Hepatocyte (in vitro differentiated cells): ENCODE results near the gene CA11. TPM values are rescaled to one million over a fixed set of nuclear protein-coding genes. Genes with fewer than 3 reads are reported as not detected.
A peak's percentile ranks its signal among the peaks of the same experiment; 100 is the strongest.

Experiments
- DNase-seq: peaks from one replicate; pipeline ENCODE4 v3.0.0-alpha.2; 2016; ENCODE audit warnings: low spot score
- H2AFZ ChIP-seq: fragments of 200-600 bp; sonication (generic); 2 replicates; pipeline ENCODE4 v1.6.0; 2016; ENCODE audit warnings: antibody characterized with exemption, mild to moderate bottlenecking
- H3K27ac ChIP-seq: fragments of 200-600 bp; sonication (generic); 2 replicates; pipeline ENCODE4 v1.5.1; 2016; ENCODE audit warnings: mild to moderate bottlenecking
- H3K27me3 ChIP-seq: fragments of 200-600 bp; sonication (generic); 2 replicates; pipeline ENCODE4 v1.6.1; 2016
- H3K36me3 ChIP-seq: fragments of 200-600 bp; sonication (generic); replicated peaks from 2 replicates; pipeline ENCODE4 v1.5.1; 2016; ENCODE audit warnings: low read depth; ENCODE audit not compliant: insufficient read depth
- H3K4me1 ChIP-seq: fragments of 200-600 bp; sonication (generic); 2 replicates; pipeline ENCODE4 v1.5.1; 2016; ENCODE audit warnings: mild to moderate bottlenecking, moderate library complexity; ENCODE audit not compliant: insufficient read depth
- H3K4me2 ChIP-seq: fragments of 200-600 bp; sonication (generic); 2 replicates; pipeline ENCODE4 v1.6.0; 2016
- H3K4me3 ChIP-seq: fragments of 200-600 bp; sonication (generic); 2 replicates; pipeline ENCODE4 v1.5.1; 2016; ENCODE audit warnings: mild to moderate bottlenecking
- H3K79me2 ChIP-seq: fragments of 200-600 bp; sonication (generic); 2 replicates; pipeline ENCODE4 v1.6.0; 2017; ENCODE audit warnings: mild to moderate bottlenecking
- H3K9me2 ChIP-seq: fragments of 200-600 bp; sonication (generic); replicated peaks from 2 replicates; pipeline ENCODE4 v1.6.0; 2017; ENCODE audit warnings: mild to moderate bottlenecking; ENCODE audit not compliant: insufficient read depth
- H3K9me3 ChIP-seq: fragments of 200-600 bp; sonication (generic); 2 replicates; pipeline ENCODE4 v1.5.1; 2016; ENCODE audit warnings: low read depth, mild to moderate bottlenecking
- H4K20me1 ChIP-seq: fragments of 200-600 bp; sonication (generic); 2 replicates; pipeline ENCODE4 v1.6.0; 2016; ENCODE audit warnings: mild to moderate bottlenecking; ENCODE audit not compliant: insufficient read depth, poor library complexity, severe bottlenecking
- EZH2 ChIP-seq: fragments of 200-600 bp; sonication (generic); IDR thresholded peaks from 2 replicates; pipeline ENCODE4 v1.6.1; 2016; ENCODE audit warnings: antibody characterized with exemption, mild to moderate bottlenecking, borderline replicate concordance
- EZH2phosphoT487 ChIP-seq: fragments of 200-600 bp; sonication (generic); IDR thresholded peaks from one replicate; pipeline ENCODE4 v1.6.1; 2018; ENCODE audit warnings: antibody characterized with exemption, mild to moderate bottlenecking, low read depth, moderate library complexity; ENCODE audit not compliant: unreplicated experiment, severe bottlenecking
- WGBS: methylation state at CpG from one replicate; pipeline ENCODE4 v1.1.6; 2016; ENCODE audit warnings: low lambda C conversion rate; ENCODE audit errors: missing lambda C conversion rate; 5-methylcytosine and 5-hydroxymethylcytosine counted together
- polyA plus RNA-seq: library from polyadenylated mRNA; unstranded; fragments of >200 nt; fragmentation: Nextera tagmentation; extraction: Ambion mirVana; gene quantifications from 2 replicates; pipeline ENCODE4 v1.2.1, GENCODE V29; 2016
- total RNA-seq: library from RNA; depleted of rRNA; stranded (reverse); fragments of >200 nt; gene quantifications from 2 replicates; pipeline ENCODE4 v1.2.3, GENCODE V29; 2014
- TF ChIP-seq, protein P1 (sequence below): fragments of 200-600 bp; sonication (generic); IDR thresholded peaks from 2 replicates; pipeline ENCODE4 v1.5.1; 2016; ENCODE audit warnings: antibody characterized with exemption, mild to moderate bottlenecking; ENCODE audit not compliant: poor library complexity

CA11 gene
- total and polyA plus RNA-seq, 2 experiments from 2014 or later, result 12.0 to 43.6 TPM

- DNase-seq, result peak; percentile 96
- Histone ChIP-seq H3K9me2 (no peaks in the 10 kb centered on the region), H3K9me3 (no peaks in the 10 kb centered on the region), H3K4me3 (no peak overlapping the region), H3K4me1 (no peaks in the 10 kb centered on the region), H3K36me3 (no peaks in the 10 kb centered on the region), H3K4me2 (peak overlapping the region; percentile 80), H2AFZ (peak overlapping the region; percentile 67), H3K27me3 (no peaks in the 10 kb centered on the region), H3K27ac (no peak overlapping the region), H3K79me2 (no peaks in the 10 kb centered on the region), H4K20me1 (no peaks in the 10 kb centered on the region)
- TF ChIP-seq, protein P1, sequence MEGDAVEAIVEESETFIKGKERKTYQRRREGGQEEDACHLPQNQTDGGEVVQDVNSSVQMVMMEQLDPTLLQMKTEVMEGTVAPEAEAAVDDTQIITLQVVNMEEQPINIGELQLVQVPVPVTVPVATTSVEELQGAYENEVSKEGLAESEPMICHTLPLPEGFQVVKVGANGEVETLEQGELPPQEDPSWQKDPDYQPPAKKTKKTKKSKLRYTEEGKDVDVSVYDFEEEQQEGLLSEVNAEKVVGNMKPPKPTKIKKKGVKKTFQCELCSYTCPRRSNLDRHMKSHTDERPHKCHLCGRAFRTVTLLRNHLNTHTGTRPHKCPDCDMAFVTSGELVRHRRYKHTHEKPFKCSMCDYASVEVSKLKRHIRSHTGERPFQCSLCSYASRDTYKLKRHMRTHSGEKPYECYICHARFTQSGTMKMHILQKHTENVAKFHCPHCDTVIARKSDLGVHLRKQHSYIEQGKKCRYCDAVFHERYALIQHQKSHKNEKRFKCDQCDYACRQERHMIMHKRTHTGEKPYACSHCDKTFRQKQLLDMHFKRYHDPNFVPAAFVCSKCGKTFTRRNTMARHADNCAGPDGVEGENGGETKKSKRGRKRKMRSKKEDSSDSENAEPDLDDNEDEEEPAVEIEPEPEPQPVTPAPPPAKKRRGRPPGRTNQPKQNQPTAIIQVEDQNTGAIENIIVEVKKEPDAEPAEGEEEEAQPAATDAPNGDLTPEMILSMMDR, result peak; percentile 99
- TF ChIP-seq EZH2 (no peak), EZH2phosphoT487 (no peak)
- WGBS, result 15% methylated on average over 14 of the region's 36 CpGs
These were observed 57.2 kb downstream of the CA11 start for GRCh38 chr19:48588670-48589401.

Other genes starting within 250 kb of the CA11 start
- gene GRWD1, start 200.2 kb downstream of the CA11 start, total RNA-seq, result 25.2 and 25.9 TPM in 2 replicates
- 33.1 and 36.6 TPM in 2 replicates for gene GRWD1, start 200.2 kb downstream of the CA11 start, polyA plus RNA-seq
- 0.12 and 0.70 TPM in 2 replicates for gene KCNJ14, start 190.6 kb downstream of the CA11 start, total RNA-seq
- gene KCNJ14, start 190.6 kb downstream of the CA11 start, polyA plus RNA-seq, result 0.32 and 1.1 TPM in 2 replicates
- gene CYTH2, start 176.8 kb downstream of the CA11 start, total RNA-seq, result 63.1 and 69.6 TPM in 2 replicates
- gene CYTH2, start 176.8 kb downstream of the CA11 start, polyA plus RNA-seq, result 80.1 and 106 TPM in 2 replicates
- gene LMTK3, start 134.4 kb downstream of the CA11 start, total RNA-seq, result 2.1 and 3.7 TPM in 2 replicates
- 1.3 and 2.1 TPM in 2 replicates for gene LMTK3, start 134.4 kb downstream of the CA11 start, polyA plus RNA-seq
- not detected in 2 replicates for gene SULT2B1, start 94.0 kb downstream of the CA11 start, total RNA-seq
- 0.43 and 0.79 TPM in 2 replicates for gene SULT2B1, start 94.0 kb downstream of the CA11 start, polyA plus RNA-seq
- gene SPACA4, start 39.4 kb downstream of the CA11 start, total RNA-seq, result not detected in 2 replicates
- 0.30 TPM in 1 of 2 replicates, not detected in the other for gene SPACA4, start 39.4 kb downstream of the CA11 start, polyA plus RNA-seq
- gene FAM83E, start 31.1 kb downstream of the CA11 start, total RNA-seq, result 13.8 and 22.2 TPM in 2 replicates
- 12.4 and 16.1 TPM in 2 replicates for gene FAM83E, start 31.1 kb downstream of the CA11 start, polyA plus RNA-seq
- 1,372 and 1,462 TPM in 2 replicates for gene RPL18, start 27.0 kb downstream of the CA11 start, total RNA-seq
- 616 and 623 TPM in 2 replicates for gene RPL18, start 27.0 kb downstream of the CA11 start, polyA plus RNA-seq
- gene SPHK2, start 26.7 kb downstream of the CA11 start, total RNA-seq, result 45.2 and 56.7 TPM in 2 replicates
- gene SPHK2, start 26.7 kb downstream of the CA11 start, polyA plus RNA-seq, result 39.4 and 48.2 TPM in 2 replicates
- 3.9 and 5.4 TPM in 2 replicates for gene DBP, start 8.8 kb downstream of the CA11 start, total RNA-seq
- 11.8 and 20.4 TPM in 2 replicates for gene DBP, start 8.8 kb downstream of the CA11 start, polyA plus RNA-seq
- 0.08 TPM in 1 of 2 replicates, not detected in the other for gene NTN5, start 26.8 kb upstream of the CA11 start, total RNA-seq
- gene NTN5, start 26.8 kb upstream of the CA11 start, polyA plus RNA-seq, result 0.33 and 0.60 TPM in 2 replicates
- 12.4 and 13.4 TPM in 2 replicates for gene FUT2, start 49.8 kb upstream of the CA11 start, total RNA-seq
- 14.4 and 16.9 TPM in 2 replicates for gene FUT2, start 49.8 kb upstream of the CA11 start, polyA plus RNA-seq
- 2.2 and 2.3 TPM in 2 replicates for gene MAMSTR, start 73.5 kb upstream of the CA11 start, total RNA-seq
- gene MAMSTR, start 73.5 kb upstream of the CA11 start, polyA plus RNA-seq, result 5.2 and 7.5 TPM in 2 replicates
- 1.1 and 4.2 TPM in 2 replicates for gene RASIP1, start 94.4 kb upstream of the CA11 start, total RNA-seq
- gene RASIP1, start 94.4 kb upstream of the CA11 start, polyA plus RNA-seq, result 1.9 and 3.6 TPM in 2 replicates
- 0.40 and 0.57 TPM in 2 replicates for gene IZUMO1, start 100.7 kb upstream of the CA11 start, total RNA-seq
- gene IZUMO1, start 100.7 kb upstream of the CA11 start, polyA plus RNA-seq, result 0.52 and 1.3 TPM in 2 replicates
- 2.4 TPM in 2 replicates for gene FUT1, start 106.5 kb upstream of the CA11 start, total RNA-seq
- 4.3 and 5.2 TPM in 2 replicates for gene FUT1, start 106.5 kb upstream of the CA11 start, polyA plus RNA-seq
- gene FGF21, start 109.3 kb upstream of the CA11 start, total RNA-seq, result not detected in 2 replicates
- not detected in 2 replicates for gene FGF21, start 109.3 kb upstream of the CA11 start, polyA plus RNA-seq
- 39.6 and 44.2 TPM in 2 replicates for gene BCAT2, start 164.8 kb upstream of the CA11 start, total RNA-seq
- gene BCAT2, start 164.8 kb upstream of the CA11 start, polyA plus RNA-seq, result 84.6 and 122 TPM in 2 replicates
- 64.1 and 67.6 TPM in 2 replicates for gene HSD17B14, start 190.3 kb upstream of the CA11 start, total RNA-seq
- 91.9 and 107 TPM in 2 replicates for gene HSD17B14, start 190.3 kb upstream of the CA11 start, polyA plus RNA-seq
- gene PLEKHA4, start 222.4 kb upstream of the CA11 start, total RNA-seq, result 7.3 and 8.3 TPM in 2 replicates
- 15.1 and 25.8 TPM in 2 replicates for gene PLEKHA4, start 222.4 kb upstream of the CA11 start, polyA plus RNA-seq
- 67.1 and 83.1 TPM in 2 replicates for gene PPP1R15A, start 226.2 kb upstream of the CA11 start, total RNA-seq
- gene PPP1R15A, start 226.2 kb upstream of the CA11 start, polyA plus RNA-seq, result 172 and 218 TPM in 2 replicates